GM19193 (cell line): ENCODE measurements around the gene ARHGAP33.

Experiments
- POLR2A ChIP-seq: IDR thresholded peaks from 4 replicates; pipeline ENCODE4 v1.6.1; 2011; ENCODE audit not compliant: insufficient read depth, insufficient read length; ENCODE audit errors: extremely low read depth

ARHGAP33 gene

DNA sequence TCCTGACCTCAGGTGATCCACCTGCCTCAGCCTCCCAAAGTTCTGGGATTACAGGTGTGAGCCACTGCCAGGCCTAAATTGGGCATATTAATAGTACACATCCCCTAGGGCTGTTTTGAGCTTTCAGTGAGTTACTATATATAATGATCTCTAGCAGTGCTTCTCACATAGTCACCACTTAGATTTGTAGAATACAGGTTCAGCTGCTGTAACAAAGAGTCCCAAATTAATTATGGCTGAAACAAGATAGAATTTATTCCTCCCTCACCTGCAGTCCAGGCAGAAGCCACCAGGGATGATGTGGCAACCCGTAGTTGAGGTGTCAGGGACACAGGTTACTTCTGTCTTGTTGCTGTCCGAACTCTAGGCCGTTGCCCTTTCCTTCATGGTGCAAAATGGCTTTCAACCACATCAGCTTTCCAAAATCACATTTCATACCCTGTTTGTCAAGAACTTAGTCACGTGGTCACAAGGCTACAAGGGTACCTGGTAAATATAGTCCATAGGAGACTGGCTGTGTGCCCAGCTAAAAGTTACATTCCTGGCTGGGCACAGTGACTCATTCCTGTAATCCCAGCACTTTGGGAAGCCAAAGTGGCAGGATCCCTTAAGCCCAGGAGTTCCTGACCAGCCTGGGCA is 14.5 kb upstream of the ARHGAP33 start:
- no peak for TF ChIP-seq POLR2A

DNA sequence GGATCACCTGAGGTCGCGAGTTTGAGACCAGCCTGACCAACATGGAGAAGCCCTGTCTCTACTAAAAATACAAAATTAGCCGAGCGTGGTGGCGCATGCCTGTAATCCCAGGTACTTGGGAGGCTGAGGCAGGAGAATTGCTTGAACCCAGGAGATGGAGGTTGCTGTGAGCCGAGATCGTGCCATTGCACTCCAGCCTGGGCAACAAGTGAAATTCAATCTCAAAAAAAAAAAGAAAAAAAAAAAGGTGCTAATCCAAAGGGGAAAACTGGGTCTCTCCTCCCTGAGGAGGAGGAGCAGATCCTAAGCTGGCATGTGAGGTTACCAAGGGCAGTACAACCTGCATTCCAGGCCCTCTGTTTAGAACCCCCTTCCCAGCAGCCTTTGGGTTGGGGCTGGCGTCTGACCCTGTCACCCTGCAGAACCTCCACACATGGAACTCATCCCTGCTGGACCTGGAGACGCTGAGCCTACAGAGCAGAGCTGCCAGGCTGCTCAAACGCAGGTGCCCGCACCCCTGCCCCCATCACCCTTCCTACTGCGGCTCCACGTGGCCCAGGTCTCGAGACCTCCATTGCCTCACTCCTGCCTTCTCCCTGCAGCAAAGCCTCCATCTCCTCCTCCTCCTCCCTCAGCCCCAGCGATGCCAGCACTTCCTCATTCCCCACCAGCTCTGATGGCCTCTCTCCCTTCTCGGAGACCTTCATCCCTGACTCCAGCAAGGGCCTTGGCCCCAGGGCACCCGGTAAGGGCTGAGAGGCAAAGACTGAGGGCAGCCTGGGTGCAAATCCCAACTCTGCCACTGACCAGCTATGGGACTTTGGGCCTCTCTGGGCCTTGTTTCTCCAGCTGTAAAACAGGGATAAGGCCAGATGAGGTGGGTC is 10.7 kb upstream of the ARHGAP33 start:
- TF ChIP-seq POLR2A = no peak

DNA sequence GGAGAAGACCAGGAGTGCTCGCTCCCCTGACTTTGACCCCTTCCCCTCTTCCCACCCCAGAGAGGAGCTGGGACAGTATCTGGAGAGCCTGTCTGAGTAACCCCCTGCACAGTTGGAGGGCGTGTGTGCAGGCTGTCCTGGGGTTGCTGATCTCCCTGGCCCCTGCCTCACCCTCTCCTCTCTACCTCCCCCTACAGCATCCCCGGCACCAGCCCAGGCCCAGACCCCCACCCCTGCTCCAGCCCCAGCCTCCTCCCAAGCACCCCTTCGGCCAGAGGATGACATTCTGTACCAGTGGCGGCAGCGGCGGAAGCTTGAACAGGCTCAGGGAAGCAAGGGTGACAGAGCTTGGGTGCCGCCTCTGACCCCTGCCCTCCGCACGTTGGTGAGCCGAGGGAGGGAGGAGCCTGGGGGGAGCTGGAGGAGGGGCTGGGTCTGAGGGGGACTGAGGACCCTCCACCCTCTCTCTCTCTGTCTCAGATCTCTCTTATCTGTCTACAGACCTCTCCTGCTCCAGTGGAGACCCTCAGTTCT is 8.7 kb upstream of the ARHGAP33 start:
- TF ChIP-seq POLR2A = no peak

DNA sequence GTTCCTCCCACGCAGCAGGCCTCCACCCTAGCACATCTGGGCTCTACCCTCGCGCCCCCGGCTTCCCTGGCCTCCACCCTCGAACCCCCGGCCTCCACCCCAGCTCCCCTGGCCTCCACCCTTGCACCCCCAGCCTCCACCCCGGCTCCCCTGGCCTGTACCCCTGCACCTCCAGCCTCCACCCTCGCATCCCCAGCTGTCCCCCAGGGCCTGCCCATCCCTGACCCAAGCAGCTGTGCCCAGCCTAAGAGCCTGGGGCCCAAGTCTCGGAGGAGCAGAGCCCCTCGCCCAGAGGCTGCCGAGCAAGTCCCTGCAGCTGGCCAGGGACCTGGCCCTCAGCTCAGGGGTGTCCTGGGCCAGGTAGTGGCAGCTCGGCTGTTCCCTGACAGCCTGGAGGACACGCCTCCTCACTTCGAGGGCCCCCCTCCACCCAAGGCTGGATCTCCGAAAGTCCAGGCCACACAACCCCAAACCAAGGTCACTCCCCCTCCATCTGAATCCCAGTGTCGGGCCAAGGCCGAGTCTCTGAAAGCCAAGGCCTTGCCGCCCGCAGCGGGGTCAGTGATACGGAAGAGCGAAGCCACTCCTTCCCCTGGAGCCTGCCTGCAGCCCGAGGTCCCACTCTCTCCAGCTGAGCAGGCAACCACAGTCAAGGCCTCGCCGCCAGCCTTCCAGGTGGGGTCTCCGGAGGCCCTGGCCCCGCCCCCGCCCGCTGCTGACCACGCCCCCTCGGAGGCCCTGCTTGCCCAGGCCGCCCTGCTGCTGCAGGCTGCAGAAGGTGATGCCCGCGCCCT is 7.9 kb upstream of the ARHGAP33 start:
- TF ChIP-seq POLR2A = no peak

DNA sequence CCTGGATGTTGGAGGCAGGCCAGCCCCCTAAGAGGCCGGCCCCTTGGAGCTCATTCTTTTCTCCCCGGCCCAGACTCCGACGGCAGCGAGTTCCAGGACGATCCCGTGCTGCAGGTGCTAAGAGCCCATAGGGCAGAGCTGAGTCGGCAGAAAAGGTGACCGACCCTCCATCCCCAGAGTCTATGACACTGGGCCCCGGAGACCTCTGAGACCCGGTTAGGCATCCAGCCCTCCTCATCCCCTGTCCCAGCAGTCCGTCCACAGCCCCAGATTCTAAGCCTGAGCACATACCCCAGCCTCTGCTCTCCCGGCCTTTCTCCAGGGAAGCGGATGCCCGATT is 7.3 kb upstream of the ARHGAP33 start:
- TF ChIP-seq POLR2A = no peak

DNA sequence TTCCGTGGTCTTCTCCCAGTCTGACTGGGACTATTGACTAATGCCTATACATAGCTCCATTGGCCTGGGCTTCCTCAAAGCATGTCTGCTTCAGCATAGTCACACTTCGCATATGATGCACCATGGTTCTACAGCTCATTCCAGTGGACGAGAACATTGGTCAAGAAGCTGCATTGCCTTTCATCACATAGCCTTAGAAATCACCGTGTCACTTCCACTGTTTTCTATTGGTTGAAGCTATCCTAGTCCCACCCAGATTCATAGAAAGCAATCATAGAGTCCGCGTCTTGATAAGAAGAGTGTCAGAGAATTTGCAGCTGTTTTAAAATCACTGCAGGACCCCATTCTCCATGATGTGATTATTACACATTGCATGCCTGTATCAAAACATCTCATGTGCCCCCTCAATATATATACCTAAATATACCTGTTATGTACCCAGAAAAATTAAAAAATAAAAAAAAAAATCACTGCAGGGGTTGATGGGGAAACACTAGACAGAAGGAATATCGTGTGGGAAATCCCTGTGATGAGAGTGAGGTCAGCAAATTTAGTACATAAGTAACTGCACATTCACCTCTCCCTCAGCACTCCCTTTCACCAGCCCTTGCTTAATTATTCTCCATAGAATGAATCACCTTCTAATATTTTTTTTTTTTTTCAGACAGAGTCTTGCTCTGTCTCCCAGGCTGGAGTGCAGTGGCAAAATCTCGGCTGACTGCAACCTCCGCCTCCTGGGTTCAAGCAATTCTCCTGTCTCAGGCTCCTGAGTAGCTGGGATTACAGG is 2.2 kb upstream of the ARHGAP33 start:
- TF ChIP-seq POLR2A = no peak

DNA sequence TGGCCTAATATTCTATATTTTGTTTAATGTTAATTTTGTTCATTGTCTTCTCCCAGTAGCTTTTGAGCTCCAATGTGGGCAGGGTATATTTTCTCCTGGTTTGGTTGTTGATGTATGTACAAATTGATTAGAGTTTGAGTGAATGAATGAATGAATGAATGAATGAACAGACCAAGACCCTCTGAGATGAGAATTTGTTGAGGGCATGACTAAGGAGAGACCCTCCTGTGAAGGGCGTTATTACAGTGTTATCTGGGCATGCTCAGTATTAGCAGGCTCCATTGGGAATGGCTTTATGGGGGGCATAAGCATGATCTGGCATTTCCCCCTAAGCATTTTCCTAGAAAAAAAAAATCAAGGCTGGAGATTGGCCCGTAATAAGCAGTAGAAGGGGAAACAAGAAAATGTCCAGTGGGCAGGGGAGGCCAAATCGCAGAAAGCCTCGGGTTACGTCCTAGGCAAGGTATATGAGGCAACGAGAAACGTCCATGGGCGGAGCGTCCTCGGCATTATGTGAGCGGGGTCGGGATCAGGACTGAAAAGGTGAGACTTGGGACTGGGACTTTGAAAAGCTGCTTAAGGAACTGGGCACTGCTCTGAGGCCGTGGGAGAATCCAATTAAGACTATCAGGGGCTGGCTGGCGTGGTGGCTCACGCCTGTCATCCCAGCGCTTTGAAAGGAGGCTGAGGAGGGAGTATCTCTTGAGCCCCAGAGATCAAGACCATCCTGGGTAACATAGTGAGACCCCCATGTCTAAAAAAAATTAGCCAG is 904 bp upstream of the ARHGAP33 start:
- no peak for TF ChIP-seq POLR2A

DNA sequence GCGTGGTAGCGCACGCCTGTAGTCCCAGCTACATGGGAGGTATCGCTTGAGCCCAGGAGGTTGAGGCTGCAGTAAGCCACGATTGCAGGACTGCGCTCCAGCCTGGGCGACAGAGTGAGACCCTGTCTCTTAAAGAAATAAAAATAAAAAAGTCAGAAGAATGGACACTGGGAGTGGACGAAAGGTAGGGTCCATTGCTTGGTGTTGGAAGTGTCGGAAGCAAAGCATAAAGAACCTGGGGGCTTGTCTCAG is 392 bp upstream of the ARHGAP33 start:
- no peak for TF ChIP-seq POLR2A

DNA sequence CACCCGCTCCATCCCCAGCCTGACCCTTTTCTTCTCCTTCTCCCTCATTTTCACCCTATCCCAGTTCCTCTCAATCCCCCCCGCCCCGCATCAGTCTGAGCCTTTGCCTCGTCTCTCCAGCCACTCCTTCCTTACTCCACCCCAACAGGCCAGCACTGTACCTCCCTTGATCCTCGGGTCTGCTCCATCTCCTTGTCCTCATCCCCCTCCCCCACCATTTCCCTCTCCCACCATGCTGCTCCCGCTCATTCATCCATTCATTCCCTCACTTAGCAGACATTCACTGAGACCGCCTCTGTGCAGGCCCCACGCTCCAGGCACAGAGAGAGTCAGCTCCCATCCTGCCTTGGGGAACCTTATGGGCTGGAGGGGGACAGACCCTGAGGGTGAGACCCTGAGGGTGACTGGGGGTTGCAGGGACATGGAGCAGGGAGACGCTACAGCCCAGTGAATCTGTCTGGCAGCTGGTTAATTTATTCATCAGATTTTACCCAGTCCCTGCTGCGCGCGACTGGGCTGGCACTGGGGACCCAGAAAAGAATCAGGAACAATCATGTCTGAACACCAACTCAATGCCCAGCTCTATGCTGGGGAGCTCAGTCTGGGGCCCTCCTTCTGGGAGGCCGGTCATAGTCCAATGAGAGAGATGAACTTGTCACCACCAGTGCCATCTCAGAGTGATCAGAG is 881 bp downstream of the ARHGAP33 start:
- no peak for TF ChIP-seq POLR2A

DNA sequence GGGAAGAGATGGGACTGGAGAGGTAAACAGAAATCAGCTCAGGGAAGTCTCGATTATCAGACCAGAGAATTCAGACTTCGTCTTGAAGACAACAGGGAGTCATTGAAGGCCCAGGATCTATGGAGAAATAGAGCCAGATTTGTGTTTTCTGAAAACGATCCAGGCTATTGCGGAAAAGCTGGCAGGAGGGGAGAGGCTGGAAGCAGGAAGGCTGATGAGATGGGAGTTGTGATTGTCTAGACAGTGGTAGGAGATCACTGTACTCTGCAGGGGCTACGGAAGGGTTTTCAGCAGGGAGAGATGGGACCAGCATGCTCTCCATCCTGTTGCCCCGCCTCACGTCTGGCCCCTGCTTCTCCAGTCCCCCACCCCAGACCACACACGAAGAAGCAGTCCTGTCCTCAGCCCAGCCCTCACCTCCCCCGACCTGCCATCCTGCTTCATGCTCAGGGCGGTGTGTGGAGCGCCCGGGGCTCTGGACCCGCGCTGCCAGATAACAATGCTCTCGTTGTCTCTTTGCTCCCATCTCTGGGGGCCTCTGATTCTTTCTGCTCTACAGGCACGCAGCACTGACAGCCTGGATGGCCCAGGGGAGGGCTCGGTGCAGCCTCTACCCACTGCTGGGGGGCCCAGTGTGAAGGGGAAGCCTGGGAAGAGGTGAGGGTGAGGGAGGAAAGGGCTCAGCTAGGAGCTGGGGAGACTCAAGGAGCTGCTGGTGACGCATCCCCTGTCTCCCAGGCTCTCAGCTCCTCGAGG is 1.9 kb downstream of the ARHGAP33 start:
- TF ChIP-seq POLR2A = no peak

DNA sequence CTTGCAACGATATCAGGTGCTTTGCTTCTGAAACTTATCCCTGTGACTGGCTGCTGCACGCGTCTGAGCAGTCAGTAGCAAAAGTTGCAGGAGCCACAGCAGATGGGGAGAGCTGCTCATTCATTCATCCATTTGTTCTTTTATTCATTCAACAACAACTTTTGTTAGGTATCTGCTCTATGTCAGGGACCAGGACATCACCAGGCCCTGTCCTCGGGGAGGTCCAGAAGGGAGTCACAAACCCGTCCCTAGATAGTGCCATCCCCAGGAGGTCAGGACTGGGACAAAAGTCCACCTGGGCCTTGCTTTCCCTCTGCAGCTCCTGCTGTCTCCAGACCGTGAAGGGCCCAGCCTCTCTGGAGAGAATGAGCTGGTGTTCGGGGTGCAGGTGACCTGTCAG is 2.6 kb downstream of the ARHGAP33 start:
- TF ChIP-seq POLR2A = no peak

DNA sequence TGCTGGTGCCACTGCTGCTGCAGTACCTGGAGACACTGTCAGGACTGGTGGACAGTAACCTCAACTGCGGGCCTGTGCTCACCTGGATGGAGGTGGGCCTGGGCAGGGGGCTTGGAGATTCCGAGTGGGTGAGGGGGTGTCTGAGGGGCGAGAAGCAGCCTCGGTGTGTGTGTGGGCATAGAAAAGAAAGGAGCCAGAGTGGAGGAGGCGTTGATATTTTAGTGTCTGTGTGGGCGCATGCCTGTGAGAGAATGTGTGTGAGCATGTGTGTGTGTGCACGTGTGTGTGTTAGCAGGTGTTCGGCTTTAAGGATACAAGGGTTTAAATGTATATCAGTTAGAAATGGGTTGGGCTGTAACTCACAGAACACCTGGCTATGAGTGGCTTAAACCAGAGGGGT is 3.7 kb downstream of the ARHGAP33 start:
- TF ChIP-seq POLR2A = no peak

DNA sequence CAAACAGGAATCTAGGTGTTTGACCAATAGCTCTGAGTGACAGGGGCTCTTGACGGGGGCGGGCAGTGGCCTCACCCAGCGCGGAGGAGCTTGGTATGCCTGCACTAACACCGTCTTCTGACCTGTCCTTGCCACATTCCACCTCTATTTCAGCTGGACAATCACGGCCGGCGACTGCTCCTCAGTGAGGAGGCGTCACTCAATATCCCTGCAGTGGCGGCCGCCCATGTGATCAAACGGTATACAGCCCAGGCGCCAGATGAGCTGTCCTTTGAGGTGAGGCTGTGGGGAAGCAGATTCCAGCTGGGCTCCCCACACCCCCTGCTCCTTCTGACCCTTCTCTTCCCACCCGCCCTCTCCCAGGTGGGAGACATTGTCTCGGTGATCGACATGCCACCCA is 4.7 kb downstream of the ARHGAP33 start:
- no peak for TF ChIP-seq POLR2A
